Middle frontal gyrus (tissue), 1 donor: ENCODE measurements around the gene IGF1R.
"Not testable (repeated sequence)": the region's sequence is repeated elsewhere in the genome, so short reads cannot be mapped to it uniquely, and the experiment has no call there.

ENCODE experiments used
- DNase-seq: peaks from one replicate; pipeline ENCODE4 v3.0.0-alpha.2; 2015; ENCODE audit warnings: low spot score; ENCODE audit errors: extremely low spot score

IGF1R gene

GRCh38 chr15:98647774-98648653 lies at the start of gene IGF1R:
Gene IGF1R (plus strand): TSS chr15:98648539. CDS start chr15:98649582, 1,043 bp downstream.
- DNase-seq = peak; percentile 90

GRCh38 chr15:98599909-98600691 lies 48.2 kb upstream of the IGF1R start:
- DNase-seq = no peak

GRCh38 chr15:98604983-98605382 lies 43.4 kb upstream of the IGF1R start:
- no peak for DNase-seq

DNA sequence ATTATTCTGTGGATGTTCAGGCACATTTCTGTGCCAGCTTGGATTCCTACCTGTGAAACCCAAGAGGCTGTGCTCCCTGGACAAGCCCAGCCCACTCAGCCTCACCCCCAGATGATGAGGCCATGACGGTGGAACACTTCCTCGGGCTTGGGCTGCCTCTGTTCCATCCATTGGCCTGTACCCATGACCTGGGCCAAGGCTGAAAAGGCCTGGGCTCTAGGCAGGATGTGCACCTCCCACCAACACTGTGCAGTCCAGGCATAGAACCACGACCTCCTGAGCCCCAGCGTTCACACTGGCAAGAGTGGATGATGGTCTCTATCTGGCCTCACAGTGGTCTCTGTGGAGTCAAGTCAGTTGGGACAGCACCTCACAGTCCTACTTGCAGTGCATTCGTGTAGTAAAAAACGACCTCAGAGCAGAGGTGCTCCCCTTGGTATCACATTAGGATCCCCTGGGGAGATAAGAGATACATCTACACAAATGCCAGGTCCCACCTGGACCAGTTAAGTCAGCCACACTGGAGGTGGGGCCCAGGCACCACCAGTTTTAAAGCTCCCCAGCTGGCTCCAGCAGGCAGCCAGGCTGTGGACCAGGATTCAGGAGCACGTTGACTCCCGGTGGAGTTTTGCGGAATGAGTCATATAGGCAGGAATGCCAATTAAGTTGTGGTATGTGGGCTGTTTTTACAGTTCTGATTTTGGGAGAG lies 39.0 kb upstream of the IGF1R start:
- no peak for DNase-seq

DNA sequence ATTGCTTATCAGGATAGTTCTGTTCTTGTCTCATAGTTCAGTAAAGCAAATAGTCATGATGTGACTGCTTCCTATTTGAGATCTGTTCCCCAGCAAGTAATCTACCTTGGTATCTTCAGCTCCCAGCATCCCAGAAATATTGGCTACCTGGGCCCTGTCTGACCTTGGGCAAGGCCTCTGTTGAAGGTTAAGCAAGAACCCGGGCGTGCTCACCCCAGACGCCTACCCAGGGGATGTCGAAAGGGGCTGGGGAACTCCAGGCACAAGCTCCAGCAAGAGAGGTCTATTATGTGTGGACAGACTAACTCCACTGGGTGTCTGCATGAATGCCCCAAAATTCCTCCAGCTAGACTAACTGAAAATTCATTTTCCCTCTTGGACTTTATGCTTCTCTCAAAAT lies 37.3 kb upstream of the IGF1R start:
- no peak for DNase-seq

DNA sequence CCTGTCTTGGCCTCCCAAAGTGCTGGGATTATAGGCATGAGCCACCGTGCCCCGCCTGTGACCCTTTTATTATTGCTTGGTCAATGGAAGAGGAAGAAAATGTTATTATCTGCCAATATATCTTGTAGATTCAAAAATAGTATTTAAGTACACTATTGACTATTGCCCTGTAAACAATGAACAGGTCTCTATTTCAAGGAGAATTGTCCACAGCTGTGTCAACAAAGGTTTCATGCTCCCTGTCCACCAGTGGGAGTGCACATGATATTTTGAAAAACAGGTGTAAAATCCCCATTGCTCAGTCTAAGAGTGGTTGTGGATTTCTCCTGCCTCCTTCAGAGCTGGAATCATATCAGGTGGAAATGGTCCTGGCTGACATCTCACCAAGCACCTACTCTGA lies 36.5 kb upstream of the IGF1R start:
- no peak for DNase-seq

- DNase-seq = no peak
These were observed 35.7 kb upstream of the IGF1R start for GRCh38 chr15:98612490-98613110.

DNA sequence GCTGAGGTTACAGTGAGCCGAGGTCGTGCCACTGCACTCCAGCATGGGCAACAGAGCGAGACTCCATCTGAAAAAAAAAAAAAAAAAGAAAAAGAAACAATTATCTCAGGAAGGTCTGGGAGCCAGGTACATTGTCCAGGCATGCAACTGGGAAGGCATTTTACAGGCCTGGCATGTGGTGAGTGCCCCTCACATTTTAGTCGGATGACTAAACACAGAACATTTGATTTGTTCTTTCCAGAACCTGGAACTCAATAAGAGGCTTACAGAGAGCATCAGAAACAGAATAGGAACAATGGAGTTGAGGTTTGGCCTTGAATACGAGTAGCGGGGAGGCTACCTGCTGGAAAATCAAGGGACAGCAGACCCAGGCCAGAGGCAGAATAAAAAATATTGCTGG lies 33.7 kb upstream of the IGF1R start:
- DNase-seq = no peak

- no peak for DNase-seq
These were observed 31.9 kb upstream of the IGF1R start for GRCh38 chr15:98616397-98616796.

GRCh38 chr15:98617328-98617980 lies 30.9 kb upstream of the IGF1R start:
- no peak for DNase-seq

GRCh38 chr15:98618576-98618975 lies 29.8 kb upstream of the IGF1R start:
- DNase-seq = not testable (repeated sequence)

DNA sequence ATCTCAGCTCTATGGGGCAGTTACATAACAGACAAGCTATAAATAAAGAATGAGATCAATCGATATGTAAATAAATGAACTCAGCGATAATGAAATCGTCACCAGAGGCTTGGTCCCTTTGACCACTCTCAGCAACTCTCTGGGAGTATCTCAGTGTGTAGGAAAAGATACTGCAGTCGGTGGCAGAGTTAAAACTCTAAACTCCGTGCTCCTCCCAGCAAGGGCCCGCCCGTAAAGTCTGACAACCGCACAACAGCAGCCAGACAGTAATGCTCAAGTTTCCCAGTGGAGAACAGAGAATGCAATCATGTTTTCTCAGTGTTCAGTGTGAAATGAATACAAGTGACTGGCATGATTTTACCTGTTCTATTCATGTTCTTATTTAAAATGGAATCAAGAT lies 28.3 kb upstream of the IGF1R start:
- no peak for DNase-seq

- no peak for DNase-seq
These were observed 27.3 kb upstream of the IGF1R start for GRCh38 chr15:98621021-98621420.

DNA sequence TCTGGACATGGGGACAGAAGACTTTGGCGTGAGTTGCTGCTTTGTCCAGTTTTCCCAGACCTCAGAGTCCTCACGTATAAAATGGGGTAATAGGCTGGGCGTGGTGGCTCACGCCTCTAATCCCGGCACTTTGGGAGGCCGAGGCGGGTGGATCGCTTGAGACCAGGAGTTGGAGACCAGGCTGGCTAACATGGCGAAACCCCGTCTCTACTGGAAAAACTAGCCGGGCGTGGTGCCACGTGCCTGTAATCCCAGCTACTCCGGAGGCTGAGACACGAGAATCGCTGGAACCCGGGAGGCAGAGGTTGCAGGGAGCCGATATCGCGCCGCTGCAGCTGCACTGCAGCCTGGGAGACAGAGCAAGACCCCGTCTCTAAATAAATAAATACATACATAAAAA lies 22.7 kb upstream of the IGF1R start:
- DNase-seq = no peak

GRCh38 chr15:98626153-98626552 lies 22.2 kb upstream of the IGF1R start:
- no peak for DNase-seq

- no peak for DNase-seq
These were observed 20.1 kb upstream of the IGF1R start for GRCh38 chr15:98628216-98628615.

DNA sequence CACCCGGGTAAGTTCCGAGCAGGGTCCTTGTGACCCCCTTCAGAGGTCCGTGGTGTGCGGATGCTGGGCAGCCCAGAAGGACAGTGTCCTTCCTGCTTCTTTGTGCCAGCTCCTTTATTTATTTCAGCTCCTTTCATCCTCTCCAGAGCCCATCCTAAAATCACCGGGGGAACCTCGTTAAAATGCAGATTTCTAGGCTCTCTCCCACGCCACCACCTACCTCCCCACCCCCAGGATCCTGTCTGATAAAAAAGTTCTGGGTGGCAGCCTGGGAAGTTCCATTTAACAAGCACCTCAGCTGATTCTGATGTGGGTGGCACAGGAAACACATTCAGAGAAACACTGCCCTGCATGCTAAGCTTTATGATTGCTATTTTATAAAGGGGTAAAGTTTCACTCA lies 12.5 kb upstream of the IGF1R start:
- no peak for DNase-seq

DNA sequence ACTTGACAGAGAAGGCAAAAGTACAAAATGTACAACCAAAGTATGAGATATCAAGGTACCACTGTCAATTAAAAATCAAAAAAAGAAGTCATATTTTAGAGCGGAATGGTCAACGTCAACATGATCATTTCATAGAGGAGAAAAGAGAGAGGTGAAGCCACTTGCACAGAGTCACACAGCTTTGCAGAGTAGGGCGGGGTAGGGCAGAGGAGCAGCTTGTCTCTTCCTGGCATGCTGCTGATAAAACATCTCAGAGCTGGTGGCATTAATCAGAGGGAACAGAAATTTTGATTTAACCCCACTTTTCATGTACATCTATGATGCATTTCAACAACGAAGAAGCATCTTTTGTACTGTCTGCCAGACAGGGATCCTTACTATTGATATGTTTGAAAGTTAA lies 5.2 kb upstream of the IGF1R start:
- no peak for DNase-seq

DNA sequence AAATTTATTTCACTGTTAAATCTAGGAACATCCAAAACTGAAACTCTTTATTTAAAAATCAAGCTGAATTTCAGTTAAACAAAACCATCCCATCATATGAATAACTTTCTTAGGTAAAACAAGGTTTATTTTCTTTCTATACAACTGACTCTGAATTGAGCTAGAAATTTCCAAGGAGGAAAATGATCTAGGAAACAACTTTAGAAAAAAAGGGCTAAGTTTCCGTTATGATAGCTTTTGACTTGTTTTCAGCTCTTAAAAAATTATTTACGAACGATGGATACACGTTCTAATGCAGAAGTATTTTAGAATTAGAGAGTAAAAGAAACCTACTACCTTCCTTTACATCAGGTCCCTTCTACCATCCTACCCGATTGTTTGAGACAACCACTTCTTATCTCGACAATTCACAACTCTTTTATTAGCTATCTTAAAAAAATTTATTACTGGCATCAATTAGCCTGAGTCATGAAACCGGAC lies 1.8 kb upstream of the IGF1R start:
- no peak for DNase-seq

GRCh38 chr15:98647026-98647773 lies 1.1 kb upstream of the IGF1R start:
- no peak for DNase-seq
